GM12801 (cell line): ENCODE data around the gene INTU.

Source experiments
- CTCF ChIP-seq: IDR thresholded peaks from one replicate; pipeline ENCODE4 v1.5.1; 2011; ENCODE audit warnings: control low read depth; ENCODE audit not compliant: insufficient read length; ENCODE audit errors: extremely low read depth

INTU gene

GRCh38 chr4:127732623-127733328 lies 100.0 kb downstream of the INTU start:
- no peak for TF ChIP-seq CTCF

- no peak for TF ChIP-seq CTCF
Observed at GRCh38 chr4:127734976-127735375, 102.2 kb downstream of the INTU start.

GRCh38 chr4:127737295-127737694 lies 104.5 kb downstream of the INTU start:
- TF ChIP-seq CTCF: no peak

- TF ChIP-seq CTCF: no peak
Observed at GRCh38 chr4:127741247-127741646, 108.5 kb downstream of the INTU start.

GRCh38 chr4:127747883-127748282 lies 115.1 kb downstream of the INTU start:
- TF ChIP-seq CTCF: no peak

GRCh38 chr4:127748957-127749356 lies 116.2 kb downstream of the INTU start:
- TF ChIP-seq CTCF: no peak

GRCh38 chr4:127756906-127757305 lies 124.1 kb downstream of the INTU start:
- TF ChIP-seq CTCF: no peak
